ENCODE measurements around the gene PHC2.
A peak's percentile ranks its signal among the peaks of the same experiment; 100 is the strongest.

GRCh38 chr1:33396188-33397124, 34.4 kb downstream of the PHC2 start:
- TF ChIP-seq POLR2A (IDR thresholded peaks at IDR 0.05; ENCODE audit: low read depth, low read length): no peak
- no peak for TF ChIP-seq POLR2AphosphoS5 (IDR thresholded peaks at IDR 0.05; ENCODE audit: low read depth, low read length)
- TF ChIP-seq TAF1 (IDR thresholded peaks at IDR 0.05; ENCODE audit: low read depth, low read length): no peak
- TF ChIP-seq SPI1 (IDR thresholded peaks at IDR 0.05; ENCODE audit: low read depth, low read length): 0 out of 2 replicates have a peak, but pooled peaks have one; percentile 2
